ENCODE results near the gene ANKHD1.

Gene ANKHD1

DNA sequence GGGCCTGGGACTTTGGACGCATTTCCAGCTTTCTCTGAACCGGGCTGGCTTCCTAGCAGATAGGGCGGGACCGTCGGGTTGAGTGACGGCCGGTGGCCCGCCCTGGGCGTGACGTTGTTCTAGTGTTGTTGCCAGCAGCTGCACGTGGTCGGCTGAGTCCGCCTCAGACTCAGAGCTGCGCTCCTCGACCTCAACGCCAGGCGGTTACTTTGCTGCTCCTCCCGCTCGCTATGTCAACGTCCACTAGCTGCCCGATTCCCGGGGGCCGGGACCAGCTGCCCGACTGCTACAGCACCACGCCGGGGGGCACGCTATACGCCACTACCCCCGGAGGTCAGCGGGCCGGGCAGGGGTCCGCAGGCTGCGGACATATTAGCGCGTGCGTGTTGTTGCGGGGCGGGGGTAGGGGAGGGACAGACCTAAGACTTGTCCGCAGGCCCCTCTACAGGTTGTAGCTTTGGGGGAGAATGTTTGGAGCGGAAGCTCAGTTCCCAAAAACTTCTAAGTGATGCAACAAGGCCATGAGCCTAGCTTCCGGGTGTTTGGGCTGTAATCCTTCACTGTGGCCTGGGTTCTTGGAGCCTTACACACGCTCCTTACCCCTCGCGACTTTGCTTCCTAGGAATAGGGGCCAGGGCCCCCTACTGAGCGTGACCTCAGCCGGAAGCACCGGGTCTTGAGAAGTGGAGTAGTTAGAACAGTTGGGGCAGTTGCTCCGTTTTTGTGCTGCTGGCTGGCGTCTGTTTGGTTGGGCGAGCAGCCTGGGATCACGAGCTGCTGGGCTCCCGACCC, 146.1 kb downstream of the ANKHD1 start, which contains the start of gene EIF4EBP3:
EIF4EBP3 (plus strand) TSS at position 155 of the 792 bp plus-strand sequence; CDS start at position 231, 76 bp downstream.
- peak; percentile 85 for DNase-seq

- DNase-seq: no peak
Observed at GRCh38 chr5:140548300-140548688, 146.7 kb downstream of the ANKHD1 start.

GRCh38 chr5:140548791-140549190, 147.2 kb downstream of the ANKHD1 start:
- no peak for DNase-seq

GRCh38 chr5:140549237-140550144, 147.9 kb downstream of the ANKHD1 start:
- DNase-seq: no peak

DNA sequence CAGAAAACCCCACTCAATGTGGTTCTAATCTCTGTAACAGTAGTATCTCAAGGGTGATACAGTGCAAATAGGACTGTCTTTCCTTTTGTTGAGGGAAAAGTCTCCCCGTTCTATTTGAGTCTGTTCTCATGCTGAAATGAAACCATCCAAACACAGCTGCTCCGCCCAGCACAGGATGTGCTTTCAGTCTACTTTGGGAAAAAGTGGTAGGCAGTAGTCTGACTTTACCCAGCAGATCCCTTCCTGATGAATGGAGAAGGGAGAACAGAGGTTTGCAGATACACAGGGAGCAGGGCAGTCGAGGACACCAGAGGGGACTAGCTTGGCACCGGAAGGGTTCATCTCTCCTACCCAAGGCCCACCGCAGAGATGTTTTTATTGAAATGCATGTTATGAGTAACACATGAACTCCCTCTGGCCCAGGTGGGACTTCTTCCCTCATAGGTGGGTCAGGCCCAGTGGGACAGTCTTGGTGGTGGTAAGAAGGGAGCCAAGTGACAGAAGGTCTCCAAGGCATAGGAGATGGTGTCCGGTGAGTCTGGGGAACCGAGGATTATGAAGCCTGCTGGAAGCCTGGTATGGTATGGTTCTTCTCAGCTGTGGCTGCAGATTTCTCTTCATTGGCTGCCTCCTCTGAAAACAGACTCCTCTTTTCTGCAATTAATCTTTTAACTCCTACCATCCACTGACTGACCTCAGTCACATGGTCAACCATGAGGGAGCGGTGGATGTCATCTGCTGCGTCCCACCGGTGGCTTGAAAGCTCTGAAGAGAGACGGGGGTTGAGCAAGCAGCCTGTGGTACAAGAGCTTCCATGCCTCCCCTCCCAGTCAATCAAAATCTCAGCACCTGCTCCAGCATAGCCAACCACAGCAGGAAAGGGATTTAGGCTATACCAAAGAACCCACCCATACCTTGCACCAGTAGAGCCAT, 148.8 kb downstream of the ANKHD1 start:
- no peak for DNase-seq

- DNase-seq: no peak
Observed at GRCh38 chr5:140551872-140552271, 150.2 kb downstream of the ANKHD1 start.

GRCh38 chr5:140553657-140554056, 152.0 kb downstream of the ANKHD1 start:
- peak; percentile 57 for DNase-seq

DNA sequence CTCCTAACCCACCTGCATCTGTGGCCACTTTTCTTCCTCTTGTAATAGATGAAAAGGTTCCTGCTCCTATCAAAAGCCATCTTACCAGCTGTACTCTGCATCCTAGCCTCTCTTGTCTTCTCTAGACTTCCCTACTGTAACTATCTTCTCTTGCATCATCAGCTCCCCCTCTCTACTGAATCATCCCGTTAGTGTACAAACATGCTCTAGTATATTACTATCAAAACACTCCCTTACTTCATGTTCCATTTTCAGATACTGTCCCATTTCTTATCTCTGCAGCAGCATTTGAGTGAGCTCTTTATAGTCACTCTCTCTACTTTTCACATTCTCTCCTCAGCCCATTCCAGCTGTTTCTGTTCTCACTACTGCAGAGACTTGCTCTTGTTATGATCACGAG, 152.8 kb downstream of the ANKHD1 start:
- DNase-seq: no peak

GRCh38 chr5:140555747-140556312, 154.2 kb downstream of the ANKHD1 start:
- DNase-seq: no peak

GRCh38 chr5:140556438-140556837, 154.8 kb downstream of the ANKHD1 start:
- no peak for DNase-seq

DNA sequence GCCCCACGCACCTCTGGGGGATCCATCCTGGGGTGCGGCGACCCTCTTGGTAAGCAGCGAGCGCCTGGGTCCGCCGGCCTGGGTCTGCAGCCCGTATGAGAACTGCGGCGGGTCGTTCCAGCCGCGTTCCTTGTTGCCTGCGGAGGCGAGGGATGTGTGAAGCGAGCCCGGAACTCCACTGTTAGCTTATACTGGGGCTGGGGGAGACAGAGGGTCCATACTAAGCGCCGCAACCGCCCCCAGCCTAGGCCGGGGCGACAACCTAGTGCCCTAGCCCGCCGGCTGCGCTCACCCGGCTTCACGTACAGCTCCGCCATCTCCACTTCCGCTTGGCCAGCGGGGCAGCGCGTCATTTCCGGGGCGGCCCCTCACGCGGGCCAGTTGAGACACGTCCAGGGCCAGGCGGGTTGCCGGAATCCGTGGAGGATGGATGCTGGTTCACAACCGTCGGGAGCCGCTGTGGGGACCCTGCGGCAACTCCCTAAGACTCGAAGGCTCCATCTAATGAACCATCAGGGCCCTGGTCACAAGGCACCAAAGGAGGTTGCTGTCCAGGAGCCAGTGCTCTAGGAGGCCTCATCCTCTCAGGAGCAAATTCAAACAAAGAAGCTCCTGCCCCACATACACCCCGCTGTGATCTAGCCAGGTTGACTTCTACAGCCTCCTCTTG, 155.6 kb downstream of the ANKHD1 start, which contains the start of gene SRA1:
SRA1 (minus strand) TSS at position 338 of the 670 bp plus-strand sequence; CDS start at position 317, 21 bp downstream.
- DNase-seq: peak; percentile 93

- no peak for DNase-seq
Observed at GRCh38 chr5:140557965-140558364, 156.3 kb downstream of the ANKHD1 start.

DNA sequence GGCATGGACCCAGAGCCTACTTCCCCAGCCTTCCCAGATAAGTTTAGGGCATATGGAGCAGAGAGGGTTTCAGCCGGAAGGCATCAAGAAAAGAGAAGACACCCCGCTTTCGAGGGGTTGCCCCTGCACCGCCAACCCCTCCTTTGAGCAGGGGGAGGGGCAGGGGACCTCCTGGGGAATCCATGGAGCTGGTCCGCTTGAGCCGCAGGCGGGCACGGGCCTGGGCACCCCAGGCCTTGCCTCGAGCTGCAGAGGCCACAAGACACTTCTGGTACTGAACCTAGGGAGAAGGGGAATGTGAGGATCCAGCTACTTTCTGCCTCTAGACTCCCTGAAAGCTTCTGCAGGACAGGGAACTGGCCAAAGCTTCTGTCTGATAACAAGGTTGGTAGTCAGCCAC, 156.9 kb downstream of the ANKHD1 start:
- DNase-seq: no peak

DNA sequence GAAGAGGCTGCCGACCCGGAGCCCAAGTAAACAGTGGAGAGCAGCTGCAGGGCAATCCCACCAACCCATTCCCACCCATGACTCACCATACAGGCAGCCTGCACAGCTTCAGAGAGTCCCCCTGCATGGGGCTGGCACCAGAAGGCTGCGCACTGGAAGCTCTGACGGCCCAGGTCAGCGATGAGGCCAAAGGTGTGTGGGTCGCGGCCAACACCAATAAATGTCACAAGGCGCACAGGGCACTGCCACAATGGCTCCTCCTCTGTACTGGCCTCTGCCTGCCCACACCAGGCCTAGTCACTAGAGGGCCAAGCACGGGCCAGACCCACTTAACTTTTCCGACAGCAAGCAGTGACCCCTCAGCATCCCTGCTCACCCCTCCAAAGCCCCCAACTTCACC, 158.6 kb downstream of the ANKHD1 start:
- no peak for DNase-seq

- DNase-seq: no peak
Observed at GRCh38 chr5:140561753-140562523, 160.3 kb downstream of the ANKHD1 start.

DNA sequence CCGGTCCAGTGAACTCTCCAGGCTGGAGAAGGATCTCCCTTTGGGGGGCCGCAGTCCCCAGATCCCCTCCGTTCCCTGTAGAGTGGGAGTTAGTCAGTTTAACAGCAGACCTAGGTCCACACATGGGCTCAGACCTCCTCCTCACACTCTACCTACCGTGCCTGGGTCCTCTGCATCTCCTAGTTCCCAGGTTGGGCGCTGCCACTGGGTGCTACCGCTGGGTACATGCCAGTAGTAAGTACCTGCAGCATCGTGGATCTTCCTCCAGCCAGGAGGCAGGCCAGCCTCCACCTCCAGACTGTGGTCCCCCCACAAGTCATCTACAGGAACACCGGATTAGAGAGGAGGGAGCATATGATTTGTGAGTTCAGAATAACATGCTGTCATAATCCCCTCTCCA, 162.0 kb downstream of the ANKHD1 start:
- DNase-seq: no peak

DNA sequence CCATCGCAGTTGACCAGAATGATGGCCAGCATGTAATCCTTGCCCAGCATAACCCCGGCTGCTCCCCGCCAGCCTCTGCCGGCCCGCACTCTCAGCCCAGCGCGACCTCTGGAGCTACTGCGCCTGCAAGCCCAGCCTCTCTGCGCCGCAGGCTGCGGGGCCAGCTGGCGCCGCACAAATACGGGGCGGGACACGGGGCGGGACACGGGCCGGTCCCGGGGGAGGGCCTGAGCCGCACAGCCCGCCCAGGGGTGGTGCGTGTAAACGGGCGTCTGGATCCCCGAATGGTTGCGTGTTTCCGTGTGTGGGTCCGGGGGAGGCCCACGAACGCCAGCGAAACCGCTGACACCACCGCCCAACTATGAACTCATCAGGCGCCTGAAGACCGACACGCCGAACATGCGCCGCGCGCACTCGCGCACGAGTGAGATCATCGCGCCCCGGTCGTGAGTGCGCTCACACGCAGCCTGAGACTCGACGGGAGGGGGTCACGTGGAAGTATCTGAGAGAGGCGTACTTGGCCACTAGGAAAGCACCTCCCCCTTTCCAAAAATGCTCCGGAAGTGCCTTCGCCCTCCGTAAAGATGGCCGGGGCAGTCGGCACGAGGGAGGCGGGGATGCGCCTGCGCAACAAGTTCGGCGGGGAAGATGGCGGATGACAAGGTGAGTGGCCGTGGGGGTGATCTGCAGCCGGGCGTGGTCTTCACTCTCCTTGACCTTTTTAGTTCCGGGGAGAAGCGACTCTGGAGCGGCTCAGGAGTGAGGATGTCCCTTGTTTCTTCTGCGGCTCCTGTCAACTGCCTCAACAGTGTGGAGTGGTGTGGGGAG, 162.8 kb downstream of the ANKHD1 start, which contains the start of the genes APBB3 and SLC35A4:
APBB3 (minus strand) TSS at position 403 of the 828 bp plus-strand sequence; CDS start at position 50, 353 bp downstream.
SLC35A4 (plus strand) TSS at position 633 of the 828 bp plus-strand sequence. CDS start 2,342 bp downstream, outside the sequence.
- peak; percentile 99 for DNase-seq

DNA sequence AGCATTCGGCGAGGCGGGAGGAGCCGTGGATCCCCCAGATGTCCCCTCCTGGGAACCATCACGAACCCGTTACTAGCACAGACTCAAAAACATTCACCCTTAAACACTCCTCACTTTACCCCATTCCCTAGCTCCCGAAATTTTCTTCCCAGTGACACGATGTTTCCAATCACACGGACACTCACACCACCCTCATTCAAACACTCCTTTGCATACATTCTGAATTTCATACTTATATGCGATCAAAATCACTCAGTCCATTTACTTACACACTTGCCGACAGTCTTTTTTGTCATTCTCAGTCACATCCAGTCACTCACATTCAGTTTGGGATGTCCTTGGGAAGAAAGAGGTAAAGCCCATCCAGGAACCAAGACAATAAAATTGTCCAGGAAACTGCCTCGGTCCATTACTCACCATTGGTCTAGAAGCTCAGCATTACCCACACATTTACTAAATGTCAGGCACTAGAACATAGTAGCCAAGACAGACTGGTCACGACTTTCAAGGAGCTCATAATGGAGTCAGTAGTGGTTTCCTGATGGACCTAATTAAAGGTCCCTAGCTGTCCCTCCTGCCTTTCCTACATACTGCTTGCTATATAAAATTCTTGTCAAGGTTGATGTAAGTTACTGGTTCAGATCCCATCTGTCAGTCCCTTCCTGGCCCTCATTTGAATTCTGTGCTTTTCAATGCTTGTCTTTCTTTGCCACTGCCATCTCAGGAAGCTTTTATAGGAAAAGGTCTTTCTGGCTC, 163.6 kb downstream of the ANKHD1 start:
- no peak for DNase-seq

GRCh38 chr5:140565780-140566095, 164.1 kb downstream of the ANKHD1 start:
- DNase-seq: no peak

All from activated CD4-positive, alpha-beta T cell treated with anti-CD3 and anti-CD28 coated beads, Interleukin-2, amount 50 U/mL, for 16 hours (primary cell).